HFFc6 (cell line): ENCODE measurements around the gene KRTAP10-12. TPM values are rescaled to one million over a fixed set of nuclear protein-coding genes. Genes with fewer than 3 reads are reported as not detected.

Experiments used
- DNase-seq: peaks from one replicate; pipeline ENCODE4 v3.0.0-alpha.2; 2018
- H3K27ac Mint-ChIP-seq: 2 replicates; pipeline ENCODE4 v1.8.0; 2020; ENCODE audit warnings: mild to moderate bottlenecking, mixed read lengths
- H3K27me3 Mint-ChIP-seq: 2 replicates; pipeline ENCODE4 v1.8.0; 2021; ENCODE audit warnings: mild to moderate bottlenecking, moderate library complexity, mixed read lengths; ENCODE audit not compliant: insufficient read depth
- H3K36me3 Mint-ChIP-seq: 2 replicates; pipeline ENCODE4 v1.8.0; 2021; ENCODE audit warnings: low read depth, mixed read lengths
- H3K4me1 Mint-ChIP-seq: 2 replicates; pipeline ENCODE4 v1.8.0; 2020; ENCODE audit warnings: low read depth, mixed read lengths
- H3K4me3 Mint-ChIP-seq: 2 replicates; pipeline ENCODE4 v1.8.0; 2020; ENCODE audit warnings: mild to moderate bottlenecking, moderate library complexity, mixed read lengths
- H3K9me3 Mint-ChIP-seq: 2 replicates; pipeline ENCODE4 v1.8.0; 2020; ENCODE audit warnings: mild to moderate bottlenecking, mixed read lengths
- total RNA-seq, 6 experiments: library from RNA; stranded (reverse); fragmentation: NEBNext Ultra II Directional; extraction: Animal tissue kit (Norgen Biotek cat#: 25700); gene quantifications; 2 replicates in 1 of 6; 3 replicates in 5 of 6; pipeline ENCODE4 v1.2.3, GENCODE V29; 2021
- TF ChIP-seq, protein P1 (sequence below): fragments of 200-600 bp; sonication (generic); IDR thresholded peaks from 2 replicates; pipeline ENCODE4 v1.5.0; 2021; ENCODE audit warnings: antibody characterized with exemption, mild to moderate bottlenecking

KRTAP10-12 gene
- total RNA-seq, 6 experiments from 2014 or later, result not detected

DNA sequence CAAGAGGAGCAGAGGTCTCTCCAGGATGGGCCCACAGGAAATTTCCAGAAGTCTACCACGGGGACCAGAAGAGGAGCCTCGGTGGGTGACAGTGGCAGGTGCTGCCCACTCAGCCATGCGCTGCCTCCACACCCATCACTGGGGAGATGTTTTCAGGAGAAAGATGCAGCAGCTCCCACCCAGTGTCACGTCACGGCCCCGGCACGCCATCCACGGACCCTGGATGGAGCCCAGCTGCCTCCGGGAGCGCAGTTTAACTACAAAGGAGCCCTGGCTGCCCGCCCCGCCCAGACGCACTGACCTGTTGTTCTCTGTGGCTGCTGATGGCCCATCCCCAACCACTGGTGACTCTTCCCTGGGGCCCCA lies 7.6 kb downstream of the KRTAP10-12 start:
- TF ChIP-seq, protein P1, sequence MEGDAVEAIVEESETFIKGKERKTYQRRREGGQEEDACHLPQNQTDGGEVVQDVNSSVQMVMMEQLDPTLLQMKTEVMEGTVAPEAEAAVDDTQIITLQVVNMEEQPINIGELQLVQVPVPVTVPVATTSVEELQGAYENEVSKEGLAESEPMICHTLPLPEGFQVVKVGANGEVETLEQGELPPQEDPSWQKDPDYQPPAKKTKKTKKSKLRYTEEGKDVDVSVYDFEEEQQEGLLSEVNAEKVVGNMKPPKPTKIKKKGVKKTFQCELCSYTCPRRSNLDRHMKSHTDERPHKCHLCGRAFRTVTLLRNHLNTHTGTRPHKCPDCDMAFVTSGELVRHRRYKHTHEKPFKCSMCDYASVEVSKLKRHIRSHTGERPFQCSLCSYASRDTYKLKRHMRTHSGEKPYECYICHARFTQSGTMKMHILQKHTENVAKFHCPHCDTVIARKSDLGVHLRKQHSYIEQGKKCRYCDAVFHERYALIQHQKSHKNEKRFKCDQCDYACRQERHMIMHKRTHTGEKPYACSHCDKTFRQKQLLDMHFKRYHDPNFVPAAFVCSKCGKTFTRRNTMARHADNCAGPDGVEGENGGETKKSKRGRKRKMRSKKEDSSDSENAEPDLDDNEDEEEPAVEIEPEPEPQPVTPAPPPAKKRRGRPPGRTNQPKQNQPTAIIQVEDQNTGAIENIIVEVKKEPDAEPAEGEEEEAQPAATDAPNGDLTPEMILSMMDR, result no peak
- DNase-seq, result no peak
- Mint-ChIP-seq H3K4me1 (peaks cover 6% of the 10 kb centered on the region), H3K27me3 (peaks cover 66% of the 10 kb centered on the region), H3K4me3 (no peak overlapping the region), H3K27ac (no peak overlapping the region), H3K36me3 (no peaks in the 10 kb centered on the region), H3K9me3 (no peaks in the 10 kb centered on the region)

- Mint-ChIP-seq H3K36me3 (no peaks in the 10 kb centered on the region), H3K9me3 (no peaks in the 10 kb centered on the region), H3K27ac (no peak overlapping the region)
Measured at GRCh38 chr21:44706026-44706705, 9.2 kb downstream of the KRTAP10-12 start.

DNA sequence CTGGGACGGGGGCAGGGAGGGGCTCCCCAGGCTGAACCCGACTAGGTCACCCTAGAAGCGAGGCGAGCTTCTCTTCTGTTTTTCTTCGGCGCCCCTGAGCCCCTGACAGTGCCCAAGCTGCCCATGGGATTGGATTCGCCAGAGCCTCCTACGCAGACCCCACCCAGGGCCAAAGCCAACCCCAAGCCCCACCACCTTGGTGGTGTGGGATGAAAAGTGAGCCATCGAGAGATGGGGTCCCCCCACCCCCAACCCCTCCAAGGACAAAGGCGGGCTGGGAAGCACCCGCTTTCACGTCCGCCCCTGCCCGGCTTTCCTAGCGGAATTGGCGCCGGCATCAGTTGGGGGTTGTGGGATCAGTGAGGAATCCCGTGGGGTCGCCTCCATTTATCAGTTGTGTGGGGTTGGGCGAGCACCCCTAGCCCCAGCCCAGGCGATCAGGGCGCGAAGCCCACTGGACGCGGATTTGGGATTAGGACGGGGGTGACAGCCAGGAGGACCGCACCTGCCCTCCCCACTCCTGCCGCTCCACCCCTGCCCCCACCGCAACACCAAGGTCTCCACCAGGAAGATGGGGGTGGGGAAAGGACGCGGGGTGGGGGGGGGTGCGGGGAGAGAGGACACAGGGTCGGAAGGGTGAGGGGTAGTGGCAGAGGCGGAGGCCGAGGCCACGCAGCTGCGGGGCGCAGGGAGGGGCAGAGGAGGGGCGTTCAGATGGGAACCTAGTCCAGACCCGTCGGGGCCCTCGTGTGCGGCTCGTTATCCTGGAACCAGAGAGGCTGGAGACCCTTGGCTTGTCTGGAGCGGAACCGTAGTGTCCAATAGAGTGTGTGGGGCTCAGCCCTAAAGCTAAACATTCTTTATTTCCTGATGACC lies 10.0 kb downstream of the KRTAP10-12 start:
- peaks cover 49% of the 10 kb centered on the region for H3K27me3 Mint-ChIP-seq
- TF ChIP-seq, protein P1, result no peak
- no peaks in the 10 kb centered on the region for H3K9me3 Mint-ChIP-seq
- H3K27ac Mint-ChIP-seq, result no peak overlapping the region
- peaks cover 11% of the 10 kb centered on the region for H3K4me1 Mint-ChIP-seq
- H3K4me3 Mint-ChIP-seq, result no peak overlapping the region
- no peaks in the 10 kb centered on the region for H3K36me3 Mint-ChIP-seq
- no peak for DNase-seq

More at GRCh38 chr21:44706026-44706705, 9.2 kb downstream of the KRTAP10-12 start:
- DNase-seq, result no peak
- H3K4me1 Mint-ChIP-seq, result peaks cover 11% of the 10 kb centered on the region
- H3K27me3 Mint-ChIP-seq, result peaks cover 53% of the 10 kb centered on the region
- TF ChIP-seq, protein P1, result no peak
- H3K4me3 Mint-ChIP-seq, result no peak overlapping the region

GRCh38 chr21:44708213-44708865 lies 11.4 kb downstream of the KRTAP10-12 start:
- Mint-ChIP-seq H3K4me3 (no peak overlapping the region), H3K36me3 (no peaks in the 10 kb centered on the region), H3K9me3 (no peaks in the 10 kb centered on the region), H3K27ac (no peak overlapping the region), H3K27me3 (peaks cover 55% of the 10 kb centered on the region), H3K4me1 (peaks cover 11% of the 10 kb centered on the region)
- no peak for DNase-seq
- TF ChIP-seq, protein P1, result no peak

- H3K27ac Mint-ChIP-seq, result no peak overlapping the region
- no peak for DNase-seq
- H3K4me3 Mint-ChIP-seq, result no peak overlapping the region
- no peaks in the 10 kb centered on the region for H3K36me3 Mint-ChIP-seq
- no peaks in the 10 kb centered on the region for H3K9me3 Mint-ChIP-seq
- peaks cover 11% of the 10 kb centered on the region for H3K4me1 Mint-ChIP-seq
- TF ChIP-seq, protein P1, result no peak
- H3K27me3 Mint-ChIP-seq, result peaks cover 62% of the 10 kb centered on the region
Measured at GRCh38 chr21:44708866-44709425, 12.0 kb downstream of the KRTAP10-12 start.
